ENCODE results near the gene DHH.
A peak's percentile ranks its signal among the peaks of the same experiment; 100 is the strongest.

DHH gene

GRCh38 chr12:49055978-49056754, 38.4 kb downstream of the DHH start:
- TF ChIP-seq, protein P1, sequence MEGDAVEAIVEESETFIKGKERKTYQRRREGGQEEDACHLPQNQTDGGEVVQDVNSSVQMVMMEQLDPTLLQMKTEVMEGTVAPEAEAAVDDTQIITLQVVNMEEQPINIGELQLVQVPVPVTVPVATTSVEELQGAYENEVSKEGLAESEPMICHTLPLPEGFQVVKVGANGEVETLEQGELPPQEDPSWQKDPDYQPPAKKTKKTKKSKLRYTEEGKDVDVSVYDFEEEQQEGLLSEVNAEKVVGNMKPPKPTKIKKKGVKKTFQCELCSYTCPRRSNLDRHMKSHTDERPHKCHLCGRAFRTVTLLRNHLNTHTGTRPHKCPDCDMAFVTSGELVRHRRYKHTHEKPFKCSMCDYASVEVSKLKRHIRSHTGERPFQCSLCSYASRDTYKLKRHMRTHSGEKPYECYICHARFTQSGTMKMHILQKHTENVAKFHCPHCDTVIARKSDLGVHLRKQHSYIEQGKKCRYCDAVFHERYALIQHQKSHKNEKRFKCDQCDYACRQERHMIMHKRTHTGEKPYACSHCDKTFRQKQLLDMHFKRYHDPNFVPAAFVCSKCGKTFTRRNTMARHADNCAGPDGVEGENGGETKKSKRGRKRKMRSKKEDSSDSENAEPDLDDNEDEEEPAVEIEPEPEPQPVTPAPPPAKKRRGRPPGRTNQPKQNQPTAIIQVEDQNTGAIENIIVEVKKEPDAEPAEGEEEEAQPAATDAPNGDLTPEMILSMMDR (IDR thresholded peaks at IDR 0.05; ENCODE audit: borderline replicate concordance, control extremely low read depth, extremely low read depth, insufficient read depth, missing control alignments) = no peak
- DNase-seq (ENCODE audit: low spot score) = peak; percentile 87
- in situ Hi-C loops (cut with MboI; ENCODE audit: low sequenced_read_pairs, unreplicated experiment) = no loop called here

GRCh38 chr12:49055092-49055491, 39.5 kb downstream of the DHH start:
- no peak for DNase-seq (ENCODE audit: low spot score)
- TF ChIP-seq, protein P1 (IDR thresholded peaks at IDR 0.05; ENCODE audit: borderline replicate concordance, control extremely low read depth, extremely low read depth, insufficient read depth, missing control alignments) = no peak
- in situ Hi-C loops (cut with MboI; ENCODE audit: low sequenced_read_pairs, unreplicated experiment) = no loop called here

GRCh38 chr12:49054524-49054923, 40.1 kb downstream of the DHH start:
- DNase-seq (ENCODE audit: low spot score) = no peak
- TF ChIP-seq, protein P1 (IDR thresholded peaks at IDR 0.05; ENCODE audit: borderline replicate concordance, control extremely low read depth, extremely low read depth, insufficient read depth, missing control alignments) = no peak
- in situ Hi-C loops (cut with MboI; ENCODE audit: low sequenced_read_pairs, unreplicated experiment) = no loop called here

- in situ Hi-C loops (cut with MboI; ENCODE audit: low sequenced_read_pairs, unreplicated experiment) = no loop called here
- DNase-seq (ENCODE audit: low spot score) = no peak
- TF ChIP-seq, protein P1 (IDR thresholded peaks at IDR 0.05; ENCODE audit: borderline replicate concordance, control extremely low read depth, extremely low read depth, insufficient read depth, missing control alignments) = no peak
Measured at GRCh38 chr12:49054096-49054495, 40.5 kb downstream of the DHH start.

DNA sequence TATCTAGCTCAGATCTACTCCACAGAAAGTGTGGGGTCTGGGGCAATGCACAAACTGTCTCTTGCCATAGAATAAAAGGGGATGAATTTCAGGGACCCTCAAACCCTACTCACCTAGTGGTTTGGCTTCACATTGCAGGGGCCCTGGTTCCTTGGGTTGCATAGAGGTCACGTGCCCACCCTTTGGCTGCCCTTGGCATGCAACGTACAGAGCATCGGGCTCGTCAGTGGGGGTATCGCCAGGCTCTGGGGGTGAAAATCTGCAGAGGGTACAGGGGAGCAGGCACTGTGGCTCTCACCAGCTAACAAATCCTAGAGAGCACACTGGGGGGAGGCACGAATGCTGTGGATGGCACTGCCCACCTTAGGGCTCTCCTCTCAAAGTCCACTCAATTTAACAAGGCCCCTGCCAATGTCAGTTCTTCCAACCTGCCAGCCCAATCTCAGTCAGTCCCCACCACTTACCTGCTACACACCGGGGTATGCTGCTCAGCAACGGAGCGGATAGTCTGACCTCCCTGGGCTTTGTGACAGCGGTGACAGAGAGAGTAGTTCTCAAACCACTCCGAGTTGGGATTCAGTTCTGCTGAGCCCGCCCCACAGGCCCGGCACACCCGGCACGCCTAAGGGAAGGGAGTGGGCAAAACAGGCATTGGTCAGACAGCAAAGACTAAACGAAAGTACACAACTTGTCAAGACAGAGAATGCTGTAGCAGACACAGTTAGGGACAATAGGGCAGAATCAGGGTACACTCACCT, 42.0 kb downstream of the DHH start:
- in situ Hi-C loops (cut with MboI; ENCODE audit: low sequenced_read_pairs, unreplicated experiment) = no loop called here
- no peak for DNase-seq (ENCODE audit: low spot score)

DNA sequence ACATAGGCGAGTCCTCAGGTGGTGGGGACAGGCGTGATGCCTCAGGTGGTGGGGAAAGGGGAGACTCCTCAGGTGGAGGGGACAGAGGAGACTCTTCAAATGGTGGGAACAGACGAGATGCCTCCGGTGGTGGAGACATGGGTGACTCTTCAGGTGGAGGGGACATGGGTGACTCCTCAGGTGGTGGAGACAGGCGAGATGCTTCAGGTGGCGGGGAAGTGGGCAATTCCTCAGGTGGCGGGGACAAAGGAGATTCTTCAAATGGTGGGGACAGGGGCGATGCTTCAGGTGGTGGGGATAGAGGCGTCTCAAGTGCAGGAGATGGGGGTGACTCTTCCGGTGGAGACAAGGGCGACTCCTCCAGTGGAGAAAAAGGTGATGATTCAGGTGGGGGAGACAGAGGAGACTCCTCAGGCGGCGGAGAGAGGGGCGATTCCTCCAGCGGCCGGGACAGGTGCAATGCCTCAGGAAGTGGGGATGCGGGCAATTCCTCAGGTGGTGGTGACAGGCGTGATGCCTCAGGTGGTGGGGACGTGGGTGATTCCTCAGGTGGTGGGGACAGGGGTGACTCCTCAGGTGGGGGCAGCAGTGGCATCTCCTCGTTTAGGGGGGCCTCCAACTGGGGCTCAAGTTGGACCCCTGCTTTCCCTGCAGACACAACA, 42.7 kb downstream of the DHH start:
- in situ Hi-C loops (cut with MboI; ENCODE audit: low sequenced_read_pairs, unreplicated experiment) = no loop called here
- TF ChIP-seq, protein P1 (IDR thresholded peaks at IDR 0.05; ENCODE audit: borderline replicate concordance, control extremely low read depth, extremely low read depth, insufficient read depth, missing control alignments) = no peak
- DNase-seq (ENCODE audit: low spot score) = no peak

More for the DNA sequence above, 42.0 kb downstream of the DHH start:
- TF ChIP-seq, protein P1 (IDR thresholded peaks at IDR 0.05; ENCODE audit: borderline replicate concordance, control extremely low read depth, extremely low read depth, insufficient read depth, missing control alignments) = no peak
